Lower leg skin (tissue), 3 donors: Measurements from ENCODE around the gene MRPL53.

Experiments used
- CTCF ChIP-seq, 3 donors: fragments of 450-650 bp; IDR thresholded peaks; one replicate each; pipeline ENCODE4 v1.5.1; 2016; ENCODE audit warnings: antibody characterized with exemption in 3 of 3, mild to moderate bottlenecking in 3 of 3, moderate library complexity in 2 of 3
- POLR2A ChIP-seq, 2 donors: fragments of 450-650 bp; IDR thresholded peaks; one replicate each; pipeline ENCODE4 v1.6.1; 2016 to 2017; ENCODE audit warnings: antibody characterized with exemption in 2 of 2, mild to moderate bottlenecking in 1 of 2, moderate library complexity in 1 of 2

DNA sequence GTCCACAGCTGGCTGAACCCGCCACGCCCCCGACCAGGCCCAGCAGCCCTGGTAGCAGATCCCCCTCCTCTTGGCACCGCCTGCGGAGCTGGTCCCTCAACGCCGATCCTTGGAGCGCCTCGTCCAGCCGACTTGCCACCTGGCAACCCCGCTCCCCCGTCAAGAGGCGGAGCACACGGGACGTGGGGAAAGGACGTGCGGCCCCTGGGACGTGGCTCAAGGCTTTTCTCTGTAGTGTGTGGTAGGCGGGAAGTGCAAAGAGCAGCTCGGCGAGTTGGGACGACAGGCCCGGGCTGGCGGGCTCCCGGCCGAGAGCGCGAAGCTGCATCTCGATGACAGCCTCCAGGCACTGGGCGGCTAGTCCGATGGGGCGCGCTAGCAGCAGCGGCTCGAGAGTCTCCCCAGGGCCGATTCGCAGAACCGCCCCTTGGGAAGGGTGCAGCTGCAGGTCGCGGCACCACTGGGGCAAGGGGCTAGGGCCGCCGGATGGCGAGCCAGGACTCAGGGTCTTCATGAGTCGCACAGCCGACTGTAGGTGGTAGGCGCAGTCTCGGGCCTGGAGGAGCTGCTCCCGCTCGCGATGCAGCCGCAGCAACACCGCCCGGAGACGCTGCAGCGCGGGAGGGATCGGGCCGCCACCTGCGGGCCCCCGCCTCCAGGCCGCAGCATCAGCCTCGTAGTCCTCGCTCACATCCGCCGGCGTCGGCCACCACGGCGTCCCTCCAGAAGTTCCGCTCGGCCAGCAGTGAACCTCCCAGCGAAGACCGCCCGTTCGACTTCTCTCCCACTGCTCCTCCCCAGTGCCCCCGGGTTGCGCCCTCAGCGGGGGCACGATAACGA is 9.7 kb upstream of the MRPL53 start:
- no peak for TF ChIP-seq CTCF (IDR thresholded peaks at IDR 0.05)
- TF ChIP-seq POLR2A (IDR thresholded peaks at IDR 0.05), result no peak
